ENCODE measurements around the gene PA2G4. TPM values are rescaled to one million over a fixed set of nuclear protein-coding genes. Genes with fewer than 3 reads are reported as not detected.

Gene PA2G4
- total and polyA plus RNA-seq, 2 of the 4 experiments (the other 2 are of a cell fraction) = 158 to 198 TPM

DNA sequence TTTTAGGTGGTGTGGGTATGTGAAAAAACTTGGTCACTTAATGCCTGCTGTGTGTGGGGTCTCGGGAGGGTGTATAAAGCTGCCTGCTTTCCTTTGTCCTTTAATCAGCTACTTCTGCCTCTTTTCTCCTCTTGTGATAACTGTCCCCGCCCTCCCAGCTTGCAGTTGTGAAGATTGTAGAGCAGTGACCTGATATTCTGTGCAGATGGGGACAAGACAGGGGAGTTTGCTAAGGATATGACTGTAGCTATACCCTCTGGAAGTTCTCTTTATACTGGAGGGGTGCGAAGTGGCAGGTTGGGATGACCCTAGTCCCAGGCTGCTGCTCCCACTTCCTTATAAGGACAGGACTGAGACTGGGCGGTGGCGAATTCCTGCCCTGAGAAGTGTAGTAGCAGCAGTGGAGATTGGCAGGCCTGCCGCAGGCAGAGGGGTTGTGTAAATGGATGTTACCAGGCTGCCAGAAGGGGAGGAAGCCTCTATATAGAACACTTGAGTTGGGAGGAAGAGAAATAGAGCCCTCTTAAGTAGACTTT lies 54.6 kb downstream of the PA2G4 start (continued):
- TF ChIP-seq, protein P1, sequence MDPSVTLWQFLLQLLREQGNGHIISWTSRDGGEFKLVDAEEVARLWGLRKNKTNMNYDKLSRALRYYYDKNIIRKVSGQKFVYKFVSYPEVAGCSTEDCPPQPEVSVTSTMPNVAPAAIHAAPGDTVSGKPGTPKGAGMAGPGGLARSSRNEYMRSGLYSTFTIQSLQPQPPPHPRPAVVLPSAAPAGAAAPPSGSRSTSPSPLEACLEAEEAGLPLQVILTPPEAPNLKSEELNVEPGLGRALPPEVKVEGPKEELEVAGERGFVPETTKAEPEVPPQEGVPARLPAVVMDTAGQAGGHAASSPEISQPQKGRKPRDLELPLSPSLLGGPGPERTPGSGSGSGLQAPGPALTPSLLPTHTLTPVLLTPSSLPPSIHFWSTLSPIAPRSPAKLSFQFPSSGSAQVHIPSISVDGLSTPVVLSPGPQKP (IDR thresholded peaks at IDR 0.05; ENCODE audit: borderline replicate concordance, low read depth, low read length) = no peak
- TF ChIP-seq CEBPB (IDR thresholded peaks at IDR 0.05; ENCODE audit: low read depth, low read length) = no peak

GRCh38 chr12:56159482-56160192 lies 55.3 kb downstream of the PA2G4 start:
- CTCF ChIA-PET = no interaction called here
- dilution Hi-C loops (cut with HindIII; ENCODE audit: low sequenced_read_pairs, unreplicated experiment) = no loop called here
- intact Hi-C loops (cut with micrococcal nuclease) = loop anchor here (2.0 kb wide), 3 partner anchors 33 to 61 kb away; partner anchors contain the start of genes RNF41 and ZC3H10
- Histone ChIP-seq H2BK120ac (ENCODE audit: low read depth, low read length) (peak overlapping the region; percentile 2; the same call in 1 of the 2 replicates), H3K23ac (ENCODE audit: low read depth, low read length) (peak overlapping the region; percentile 99), H3K56ac (ENCODE audit: extremely low read depth, insufficient read depth, low read length) (peak overlapping the region; percentile 99), H3K18ac (ENCODE audit: low read depth, low read length) (peak overlapping the region; percentile 8; the same call in 1 of the 2 replicates), H3K27me3 (ENCODE audit: control insufficient read depth, insufficient read depth, low read length) (no peaks in the 10 kb centered on the region), H4K5ac (ENCODE audit: low read depth, low read length) (peak overlapping the region; percentile 10), H4K8ac (ENCODE audit: low read depth in 2 of 2, low read length in 2 of 2) (peak overlapping the region; percentile 79 to 94), H2AK5ac (ENCODE audit: low read depth, low read length) (peak overlapping the region; percentile 95), H4K20me1 (ENCODE audit: insufficient read depth, low read length) (peaks cover 64% of the 10 kb centered on the region), H3K4me2 (ENCODE audit: low read depth, low read length) (peak overlapping the region; percentile 98), H3K27ac (ENCODE audit: insufficient read depth, low read length) (peak overlapping the region; percentile 90), H3K14ac (replicated peaks; ENCODE audit: low read depth, low read length) (peak overlapping the region; percentile 98), H2BK15ac (ENCODE audit: low read depth, low read length) (peak overlapping the region; percentile 14; the same call in 1 of the 3 replicates), H2AFZ (replicated peaks; ENCODE audit: low read length, poor library complexity) (peak overlapping the region; percentile 61), H3K4me1 (ENCODE audit: control insufficient read depth, insufficient read depth, low read length) (peaks cover 15% of the 10 kb centered on the region), H3K9me1 (ENCODE audit: insufficient read depth, low read length) (peaks cover 3% of the 10 kb centered on the region; the same call in 1 of the 2 replicates), H3K36me3 (ENCODE audit: control insufficient read depth, insufficient read depth, low read length) (peaks cover 58% of the 10 kb centered on the region), H2BK5ac (ENCODE audit: low read depth, low read length, poor library complexity, severe bottlenecking) (peak overlapping the region; percentile 91), H2AK9ac (replicated peaks; ENCODE audit: low read depth, low read length, poor library complexity) (peak overlapping the region; percentile 99), H4K91ac (ENCODE audit: insufficient read depth, low read depth, low read length) (peak overlapping the region; percentile 95), H3K4ac (ENCODE audit: low read depth, low read length) (peak overlapping the region; percentile 97), H3K9ac (ENCODE audit: low read depth, low read length) (peak overlapping the region; percentile 100), H3K79me1 (ENCODE audit: low read depth in 1 of 2, low read length in 2 of 2) (peaks cover 14 to 59% of the 10 kb centered on the region in 2 experiments), H3K9me3 (ENCODE audit: control insufficient read depth, insufficient read depth, low read length) (no peaks in the 10 kb centered on the region), H3K4me3 (ENCODE audit: insufficient read depth, low read depth, low read length) (peak overlapping the region; percentile 73), H2BK20ac (ENCODE audit: low read depth, low read length) (no peak overlapping the region)
- TSS peak; percentile 77 for BruUV-seq (replicated peaks)
- in situ Hi-C loops (cut with MboI; ENCODE audit: low sequenced_read_pairs) = no loop called here
- POLR2A ChIA-PET (ENCODE audit: unreplicated experiment) = interaction anchor here (1.6 kb wide), 1 partner anchor 31 kb away, joined by 8 read pairs; the partner anchor contains the start of gene ESYT1
- no peak for DNase-seq
- no peak for ATAC-seq (ENCODE audit: low read depth)
- WGBS, 2 experiments (ENCODE audit: extremely low coverage in 2 of 2, insufficient read length in 1 of 2) = 7% methylated on average over 2 of the region's 8 CpGs; no CpG with 5 or more reads in 1 of the 2 experiments
- TF ChIP-seq MXI1 (IDR thresholded peaks at IDR 0.05; ENCODE audit: borderline replicate concordance, low read depth, low read length) (no peak), RCOR1 (IDR thresholded peaks at IDR 0.05; ENCODE audit: insufficient replicate concordance, low read length) (no peak), RFX5 (IDR thresholded peaks at IDR 0.05; ENCODE audit: low read depth, low read length) (no peak), POLR2A (IDR thresholded peaks at IDR 0.05; ENCODE audit: low read depth, low read length) (no peak), MAFK (IDR thresholded peaks at IDR 0.05; ENCODE audit: low read depth, low read length) (no peak), FOS (IDR thresholded peaks at IDR 0.05; ENCODE audit: low read depth, low read length) (no peak), SMC3 (IDR thresholded peaks at IDR 0.05; ENCODE audit: low read depth, low read length) (no peak), CHD1 (IDR thresholded peaks at IDR 0.05; ENCODE audit: low read depth, low read length) (no peak), MAZ (IDR thresholded peaks at IDR 0.05; ENCODE audit: borderline replicate concordance, low read depth, low read length) (no peak), CEBPB (IDR thresholded peaks at IDR 0.05; ENCODE audit: low read depth, low read length) (no peak), NFE2L2 (IDR thresholded peaks at IDR 0.05; ENCODE audit: low read depth, low read length) (no peak), BHLHE40 (IDR thresholded peaks at IDR 0.05; ENCODE audit: low read depth, low read length) (no peak), RAD21 (IDR thresholded peaks at IDR 0.05; ENCODE audit: low read length) (no peak)
